Testis (tissue), 3 donors: ENCODE data around the gene HLA-DOA. TPM values are rescaled to one million over a fixed set of nuclear protein-coding genes. Genes with fewer than 3 reads are reported as not detected.

Experiments
- DNase-seq: peaks from one replicate; pipeline ENCODE4 v3.0.0-alpha.2; 2019
- H3K27ac ChIP-seq, 2 donors: fragments of 200-600 bp; sonication (generic); one replicate each; pipeline ENCODE4 v1.5.1; 2019
- H3K27me3 ChIP-seq: fragments of 200-600 bp; sonication (generic); one replicate; pipeline ENCODE4 v1.5.1; 2019
- H3K36me3 ChIP-seq: fragments of 200-600 bp; sonication (generic); one replicate; pipeline ENCODE4 v1.5.1; 2017; ENCODE audit warnings: low read depth; ENCODE audit errors: missing control alignments
- H3K4me1 ChIP-seq: fragments of 200-600 bp; sonication (generic); one replicate; pipeline ENCODE4 v1.5.1; 2019
- H3K4me3 ChIP-seq, 2 donors: fragments of 200-600 bp; sonication (generic); one replicate each; pipeline ENCODE4 v1.5.1; 2017 to 2019
- H3K9me3 ChIP-seq: fragments of 200-600 bp; sonication (generic); one replicate; pipeline ENCODE4 v1.5.1; 2017
- CTCF ChIP-seq, 3 experiments: fragments of 450-650 bp in 2 of 3; fragments of 200-600 bp in 1 of 3; sonication (generic) in 1 of 3; IDR thresholded peaks; one replicate each; pipeline ENCODE4 v1.5.1; 2016 to 2019; ENCODE audit warnings: antibody characterized with exemption in 3 of 3, mild to moderate bottlenecking in 2 of 3, moderate library complexity in 1 of 3
- POLR2A ChIP-seq: fragments of 450-650 bp; IDR thresholded peaks from one replicate; pipeline ENCODE4 v1.6.1; 2017; ENCODE audit warnings: antibody characterized with exemption, mild to moderate bottlenecking, moderate library complexity
- WGBS, 2 donors: methylation state at CpG; one replicate each; pipeline ENCODE4 v1.1.5; 2018; 5-methylcytosine and 5-hydroxymethylcytosine counted together
- intact Hi-C: fragments of 100-400 bp; cut with DNase I; formaldehyde crosslinking; loops from one replicate; pipeline ENCODE4 v1.15.1; 2023; ENCODE audit warnings: low total_unique reads
- polyA plus RNA-seq: library from polyadenylated mRNA; stranded (reverse); fragments of 350-450 nt; fragmentation: Illumina TruSeq; extraction: RNeasy Lipid Tissue Mini Kit (QIAGEN cat#74804); gene quantifications from one replicate; pipeline ENCODE4 v1.2.3, GENCODE V29; 2014; ENCODE audit warnings: low read depth, low replicate concordance; ENCODE audit not compliant: insufficient read depth
- total RNA-seq, 2 donors: library from RNA; depleted of rRNA; stranded (reverse); fragments of >200 nt; gene quantifications; one replicate each; pipeline ENCODE4 v1.2.3, GENCODE V29; 2016

The HLA-DOA gene
- total and polyA plus RNA-seq, 3 donors from 2014 or later = 1.2 to 13.5 (median 1.7) TPM

GRCh38 chr6:32989368-32989767 is 20.0 kb downstream of the HLA-DOA start:
- DNase-seq = no peak
- WGBS, 2 donors = 88% methylated on average over 1 of the region's 1 CpG
- TF ChIP-seq POLR2A (no peak), CTCF (IDR thresholded peaks at IDR 0.05) (no peak)
- Histone ChIP-seq H3K4me1 (no peaks in the 10 kb centered on the region), H3K4me3 (no peak overlapping the region), H3K9me3 (no peaks in the 10 kb centered on the region), H3K36me3 (no peaks in the 10 kb centered on the region), H3K27me3 (no peaks in the 10 kb centered on the region), H3K27ac (no peak overlapping the region)
- intact Hi-C loops = loop anchor here (10.0 kb wide), 2 partner anchors 55 to 105 kb away; no protein-coding TSS in a partner anchor

GRCh38 chr6:32984622-32985389 is 24.6 kb downstream of the HLA-DOA start:
- H3K9me3 ChIP-seq = no peaks in the 10 kb centered on the region
- no peaks in the 10 kb centered on the region for H3K36me3 ChIP-seq
- no peak overlapping the region for H3K4me3 ChIP-seq
- no peak overlapping the region for H3K27ac ChIP-seq
- peak; percentile 96 for DNase-seq
- H3K4me1 ChIP-seq = no peaks in the 10 kb centered on the region
- TF ChIP-seq CTCF (IDR thresholded peaks at IDR 0.05) (peak; percentile 65 to 78 (median 69)), POLR2A (no peak)
- H3K27me3 ChIP-seq = no peaks in the 10 kb centered on the region
- intact Hi-C loops = loop anchor here (10.0 kb wide), 2 partner anchors 50 to 100 kb away; no protein-coding TSS in a partner anchor
- WGBS, 2 donors = 23 to 27% methylated on average over 9 of the region's 9 CpGs

- H3K9me3 ChIP-seq = no peaks in the 10 kb centered on the region
- no peak overlapping the region for H3K27ac ChIP-seq
- DNase-seq = no peak
- H3K4me1 ChIP-seq = no peaks in the 10 kb centered on the region
- peaks cover 2% of the 10 kb centered on the region for H3K36me3 ChIP-seq
- WGBS, 2 donors = 41 to 46% methylated on average over 3 of the region's 3 CpGs
- H3K27me3 ChIP-seq = no peaks in the 10 kb centered on the region
- TF ChIP-seq POLR2A = no peak
- TF ChIP-seq CTCF (IDR thresholded peaks at IDR 0.05) = no peak
- intact Hi-C loops = loop anchor here (10.0 kb wide), 2 partner anchors 49 to 99 kb away; no protein-coding TSS in a partner anchor
- no peak overlapping the region for H3K4me3 ChIP-seq
Measured at GRCh38 chr6:32983964-32984621, 25.3 kb downstream of the HLA-DOA start.

GRCh38 chr6:32983493-32983848 is 25.9 kb downstream of the HLA-DOA start:
- Histone ChIP-seq H3K36me3 (peaks cover 3% of the 10 kb centered on the region), H3K27me3 (no peaks in the 10 kb centered on the region), H3K4me1 (no peaks in the 10 kb centered on the region), H3K4me3 (no peak overlapping the region), H3K27ac (no peak overlapping the region), H3K9me3 (no peaks in the 10 kb centered on the region)
- DNase-seq = no peak
- 72 to 86% methylated on average over 1 of the region's 1 CpG for WGBS, 2 donors
- intact Hi-C loops = loop anchor here (10.0 kb wide), 2 partner anchors 49 to 99 kb away; no protein-coding TSS in a partner anchor
- TF ChIP-seq POLR2A = no peak
- TF ChIP-seq CTCF (IDR thresholded peaks at IDR 0.05) = no peak
